ENCODE results near the gene CELSR1. TPM values are rescaled to one million over a fixed set of nuclear protein-coding genes. Genes with fewer than 3 reads are reported as not detected.

CELSR1 gene
- total RNA-seq, 4 donors from 2014 or later: 18.4 to 56.0 (median 31.0) TPM

- Histone ChIP-seq H3K27ac (peak overlapping the region in 1 of 3 donors; percentile 33), H3K36me3 (no peaks in the 10 kb centered on the region), H3K4me1 (peaks cover 21 to 30% of the 10 kb centered on the region in 2 donors), H3K4me3 (replicated peaks in 1 of 3) (no peak overlapping the region), H3K27me3 (no peaks in the 10 kb centered on the region), H3K9me3 (no peaks in the 10 kb centered on the region)
- 64 to 72% methylated on average over 13 of the region's 13 CpGs for WGBS, 2 donors
- TF ChIP-seq POLR2A (IDR thresholded peaks at IDR 0.05) (no peak), CTCF (IDR thresholded peaks at IDR 0.05) (no peak)
- intact Hi-C loops (cut with DNase I): no loop called here
- DNase-seq: peak; percentile 29 to 41
Observed at GRCh38 chr22:46455446-46455845, 82.0 kb downstream of the CELSR1 start.

- intact Hi-C loops (cut with DNase I): no loop called here
- Histone ChIP-seq H3K27me3 (no peaks in the 10 kb centered on the region), H3K36me3 (no peaks in the 10 kb centered on the region), H3K4me3 (replicated peaks in 1 of 3) (no peak overlapping the region), H3K9me3 (no peaks in the 10 kb centered on the region), H3K4me1 (peaks cover 26 to 38% of the 10 kb centered on the region in 2 donors), H3K27ac (peak overlapping the region in 1 of 3 donors; percentile 5)
- no peak for DNase-seq
- TF ChIP-seq CTCF (IDR thresholded peaks at IDR 0.05) (no peak), POLR2A (IDR thresholded peaks at IDR 0.05) (no peak)
- WGBS, 2 donors: 90 to 92% methylated on average over 33 of the region's 33 CpGs
Observed at GRCh38 chr22:46454504-46455269, 82.7 kb downstream of the CELSR1 start.

GRCh38 chr22:46453829-46454503 lies 83.5 kb downstream of the CELSR1 start:
- Histone ChIP-seq H3K4me3 (replicated peaks in 1 of 3) (no peak overlapping the region), H3K4me1 (peaks cover 28 to 45% of the 10 kb centered on the region in 2 donors), H3K27me3 (no peaks in the 10 kb centered on the region), H3K36me3 (no peaks in the 10 kb centered on the region), H3K27ac (no peak overlapping the region), H3K9me3 (no peaks in the 10 kb centered on the region)
- 86 to 90% methylated on average over 18 to 24 of the region's 24 CpGs for WGBS, 2 donors
- TF ChIP-seq CTCF (IDR thresholded peaks at IDR 0.05): no peak
- TF ChIP-seq POLR2A (IDR thresholded peaks at IDR 0.05): no peak
- intact Hi-C loops (cut with DNase I): no loop called here
- no peak for DNase-seq

GRCh38 chr22:46453006-46453828 lies 84.2 kb downstream of the CELSR1 start:
- intact Hi-C loops (cut with DNase I): no loop called here
- Histone ChIP-seq H3K36me3 (no peaks in the 10 kb centered on the region), H3K4me1 (peaks cover 34 to 51% of the 10 kb centered on the region in 2 donors), H3K27ac (peak overlapping the region in 1 of 3 donors; percentile 61), H3K9me3 (no peaks in the 10 kb centered on the region), H3K27me3 (no peaks in the 10 kb centered on the region), H3K4me3 (replicated peaks in 1 of 3) (no peak overlapping the region)
- WGBS, 2 donors: 78 to 94% methylated on average over 24 to 31 of the region's 31 CpGs
- no peak for DNase-seq
- TF ChIP-seq POLR2A (IDR thresholded peaks at IDR 0.05): no peak
- TF ChIP-seq CTCF (IDR thresholded peaks at IDR 0.05): no peak

Data from thyroid gland (tissue), 4 donors.